MCF 10A (cell line): Measurements from ENCODE around the gene NKG7. TPM values are rescaled to one million over a fixed set of nuclear protein-coding genes. Genes with fewer than 3 reads are reported as not detected.

Experiments
- BruUV-seq: library from RNA; stranded (reverse); fragments of 400-500 nt; replicated peaks from 2 replicates; lab custom pipeline; 2021; lab: Mats Ljungman, UMichigan
- CTCF ChIA-PET: fragments of 300-600 bp; sonication (Branson Sonifier 250); formaldehyde crosslinking; extraction: SDS; loops from one replicate; lab custom pipeline; 2021; ENCODE audit warnings: antibody characterized with exemption, inconsistent platforms; lab: Yijun Ruan, JAX
- POLR2A ChIA-PET: fragments of 300-600, 350-650 bp; sonication (Branson Sonifier 250); formaldehyde crosslinking; extraction: SDS; loops from one replicate; lab custom pipeline; 2020; ENCODE audit warnings: antibody characterized with exemption, inconsistent platforms; lab: Yijun Ruan, JAX
- DNase-seq: peaks from one replicate; pipeline ENCODE4 v3.0.0-alpha.2; 2018; ENCODE audit not compliant: unreplicated experiment
- H3K27ac Mint-ChIP-seq: one replicate; pipeline ENCODE4 v1.8.0; 2022; ENCODE audit warnings: mild to moderate bottlenecking, low read depth, mixed read lengths; ENCODE audit not compliant: unreplicated experiment
- H3K27me3 Mint-ChIP-seq: one replicate; pipeline ENCODE4 v1.8.0; 2022; ENCODE audit warnings: mixed read lengths; ENCODE audit not compliant: insufficient read depth, unreplicated experiment
- H3K36me3 Mint-ChIP-seq: one replicate; pipeline ENCODE4 v1.8.0; 2022; ENCODE audit warnings: mild to moderate bottlenecking, moderate library complexity, mixed read lengths; ENCODE audit not compliant: insufficient read depth, unreplicated experiment
- H3K4me1 Mint-ChIP-seq: one replicate; pipeline ENCODE4 v1.8.0; 2022; ENCODE audit warnings: mixed read lengths; ENCODE audit not compliant: insufficient read depth, unreplicated experiment
- H3K4me3 Mint-ChIP-seq: one replicate; pipeline ENCODE4 v1.8.0; 2022; ENCODE audit warnings: mild to moderate bottlenecking, moderate library complexity, mixed read lengths; ENCODE audit not compliant: unreplicated experiment
- H3K9me3 Mint-ChIP-seq: one replicate; pipeline ENCODE4 v1.8.0; 2022; ENCODE audit warnings: mixed read lengths; ENCODE audit not compliant: unreplicated experiment
- intact Hi-C: fragments of 100-400 bp; cut with micrococcal nuclease; formaldehyde crosslinking; loops from 2 replicates; pipeline ENCODE4 v1.14.1; 2022
- total RNA-seq: library from RNA; stranded (reverse); gene quantifications from 2 replicates; pipeline ENCODE4 v1.2.3, GENCODE V29; 2022
- TF ChIP-seq, protein P1 (sequence below): fragments of 200-600 bp; IDR thresholded peaks from one replicate; pipeline ENCODE4 v1.8.0; 2022; ENCODE audit warnings: antibody characterized with exemption, mild to moderate bottlenecking; ENCODE audit not compliant: unreplicated experiment

Gene NKG7
- total RNA-seq, 1 experiment from 2014 or later = not detected

DNA sequence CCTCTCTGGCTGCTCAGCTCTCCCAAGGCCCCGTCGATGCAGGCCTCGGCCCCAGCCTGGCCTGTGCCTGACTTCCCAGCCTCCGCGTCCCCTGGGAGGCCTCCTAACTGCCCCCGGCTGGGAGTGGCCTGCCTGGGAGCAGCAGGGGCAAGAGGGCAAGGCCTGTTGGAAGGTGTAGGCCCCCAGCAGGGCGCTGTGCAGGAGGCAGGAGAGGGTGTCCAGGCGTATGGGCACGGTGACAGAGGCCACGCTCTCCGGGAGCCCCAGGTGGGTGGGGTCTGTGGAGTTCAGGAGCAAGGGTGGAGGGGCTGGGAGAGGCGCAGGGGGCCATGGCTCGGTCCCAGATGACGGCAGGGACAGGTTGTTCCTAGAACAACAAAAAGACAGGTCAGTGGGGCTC lies 16.7 kb upstream of the NKG7 start:
- Mint-ChIP-seq H3K9me3 (no peaks in the 10 kb centered on the region), H3K4me1 (no peaks in the 10 kb centered on the region), H3K27me3 (no peaks in the 10 kb centered on the region), H3K27ac (no peak overlapping the region), H3K36me3 (no peaks in the 10 kb centered on the region), H3K4me3 (no peak overlapping the region)
- intact Hi-C loops = no loop called here
- ChIA-PET CTCF (interaction anchor here (0.6 to 0.9 kb wide), 2 partner anchors 11 to 389 kb away, joined by 3 read pairs; no protein-coding TSS in a partner anchor), POLR2A (interaction anchor here (0.7 kb wide), 1 partner anchor 8 kb away, joined by 4 read pairs; no protein-coding TSS in a partner anchor)
- no TSS peak for BruUV-seq
- DNase-seq = no peak
- TF ChIP-seq, protein P1, sequence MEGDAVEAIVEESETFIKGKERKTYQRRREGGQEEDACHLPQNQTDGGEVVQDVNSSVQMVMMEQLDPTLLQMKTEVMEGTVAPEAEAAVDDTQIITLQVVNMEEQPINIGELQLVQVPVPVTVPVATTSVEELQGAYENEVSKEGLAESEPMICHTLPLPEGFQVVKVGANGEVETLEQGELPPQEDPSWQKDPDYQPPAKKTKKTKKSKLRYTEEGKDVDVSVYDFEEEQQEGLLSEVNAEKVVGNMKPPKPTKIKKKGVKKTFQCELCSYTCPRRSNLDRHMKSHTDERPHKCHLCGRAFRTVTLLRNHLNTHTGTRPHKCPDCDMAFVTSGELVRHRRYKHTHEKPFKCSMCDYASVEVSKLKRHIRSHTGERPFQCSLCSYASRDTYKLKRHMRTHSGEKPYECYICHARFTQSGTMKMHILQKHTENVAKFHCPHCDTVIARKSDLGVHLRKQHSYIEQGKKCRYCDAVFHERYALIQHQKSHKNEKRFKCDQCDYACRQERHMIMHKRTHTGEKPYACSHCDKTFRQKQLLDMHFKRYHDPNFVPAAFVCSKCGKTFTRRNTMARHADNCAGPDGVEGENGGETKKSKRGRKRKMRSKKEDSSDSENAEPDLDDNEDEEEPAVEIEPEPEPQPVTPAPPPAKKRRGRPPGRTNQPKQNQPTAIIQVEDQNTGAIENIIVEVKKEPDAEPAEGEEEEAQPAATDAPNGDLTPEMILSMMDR = no peak

DNA sequence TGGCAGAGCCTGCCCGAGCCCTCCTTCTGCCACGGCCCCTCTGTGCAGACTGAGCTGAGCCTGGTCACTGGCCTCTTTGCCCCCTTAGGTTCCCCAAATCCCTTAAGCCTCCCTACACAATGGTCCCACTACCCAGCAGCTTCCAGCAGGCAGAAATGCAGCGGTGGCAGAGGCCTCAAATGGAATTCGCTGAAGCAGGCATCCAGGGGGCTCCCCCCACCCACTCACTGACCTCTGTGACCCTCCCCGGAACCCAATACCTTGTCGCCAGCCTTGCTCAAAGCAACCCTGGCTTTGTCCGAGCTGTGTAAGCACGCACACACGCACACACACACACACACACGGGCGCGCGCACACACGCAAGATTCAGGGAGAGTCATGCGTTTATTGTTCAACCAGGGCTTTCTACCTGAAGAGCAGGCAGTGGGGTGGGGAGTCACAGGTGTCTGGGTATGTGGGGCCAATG lies 15.5 kb upstream of the NKG7 start, which contains the start of gene LIM2:
Gene LIM2 (minus strand): TSS at position 51 of the 466 bp plus-strand sequence. CDS start 531 bp downstream, outside the sequence.
- Mint-ChIP-seq H3K27me3 (no peaks in the 10 kb centered on the region), H3K27ac (no peak within 1 kb of the TSS), H3K9me3 (no peaks in the 10 kb centered on the region), H3K36me3 (no peaks in the 10 kb centered on the region), H3K4me1 (no peaks in the 10 kb centered on the region), H3K4me3 (no peak within 1 kb of the TSS)
- ChIA-PET POLR2A (no interaction called here), CTCF (interaction anchor here (0.6 to 0.9 kb wide), 2 partner anchors 13 to 329 kb away, joined by 3 to 4 read pairs; no protein-coding TSS in a partner anchor)
- BruUV-seq = no TSS peak
- TF ChIP-seq, protein P1 = no peak
- intact Hi-C loops = no loop called here
- DNase-seq = no peak

DNA sequence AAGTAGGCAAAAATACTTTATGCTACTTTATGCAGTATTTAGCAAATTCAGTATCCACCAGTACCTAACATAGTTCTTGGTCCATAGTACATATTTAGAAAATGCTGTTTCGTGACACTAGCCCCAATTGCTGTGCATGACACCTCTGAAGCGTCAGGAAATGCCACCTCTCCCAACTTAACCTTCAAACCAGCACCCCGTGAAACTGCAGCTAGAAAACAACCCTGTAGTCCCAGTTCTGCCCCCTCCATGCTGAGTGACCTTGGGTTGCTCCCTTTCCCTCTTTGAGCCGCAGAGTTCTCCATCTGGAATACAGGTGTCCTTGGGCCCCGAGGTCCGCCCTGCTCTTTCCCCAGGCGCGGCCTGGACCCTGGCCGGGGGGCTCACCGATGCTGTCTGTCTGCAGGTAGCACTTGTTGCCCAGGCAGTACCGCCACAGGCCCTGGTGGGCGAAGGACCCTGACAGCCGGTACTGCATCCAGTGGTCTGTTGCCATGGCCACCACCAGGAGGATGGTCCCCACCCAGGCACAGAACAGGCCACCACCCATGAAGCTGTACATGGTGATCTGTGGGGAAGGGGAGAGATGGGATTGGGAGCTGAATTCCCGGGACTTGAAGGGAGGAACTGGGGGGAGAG lies 14.5 kb upstream of the NKG7 start:
- DNase-seq = no peak
- no peaks in the 10 kb centered on the region for H3K27me3 Mint-ChIP-seq
- no peaks in the 10 kb centered on the region for H3K36me3 Mint-ChIP-seq
- H3K9me3 Mint-ChIP-seq = no peaks in the 10 kb centered on the region
- ChIA-PET POLR2A (no interaction called here), CTCF (no interaction called here)
- TF ChIP-seq, protein P1 = no peak
- no TSS peak for BruUV-seq
- no peak overlapping the region for H3K27ac Mint-ChIP-seq
- intact Hi-C loops = no loop called here
- no peaks in the 10 kb centered on the region for H3K4me1 Mint-ChIP-seq
- H3K4me3 Mint-ChIP-seq = no peak overlapping the region

DNA sequence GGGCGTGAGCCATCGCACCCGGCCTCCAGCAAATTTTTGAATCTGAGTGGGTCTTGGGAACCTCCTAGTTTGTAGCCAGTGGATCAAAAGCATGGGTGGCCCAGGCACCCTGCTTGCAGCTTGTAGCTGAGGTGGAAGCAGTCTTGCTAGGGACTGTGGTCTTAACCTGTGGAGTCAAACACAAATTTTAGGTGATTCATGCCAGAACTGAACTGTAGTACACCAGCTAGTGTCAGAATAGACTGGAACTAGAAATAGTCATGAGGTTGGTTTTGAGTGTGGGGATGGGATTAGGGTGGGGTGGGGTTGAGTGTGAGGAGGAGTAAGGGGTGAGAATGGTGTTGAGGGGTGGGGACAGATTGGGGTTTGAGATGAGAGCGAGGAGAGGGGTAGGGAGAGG lies 9.6 kb upstream of the NKG7 start:
- no peak overlapping the region for H3K27ac Mint-ChIP-seq
- H3K36me3 Mint-ChIP-seq = no peaks in the 10 kb centered on the region
- H3K9me3 Mint-ChIP-seq = no peaks in the 10 kb centered on the region
- no peak for DNase-seq
- H3K27me3 Mint-ChIP-seq = no peaks in the 10 kb centered on the region
- no peak overlapping the region for H3K4me3 Mint-ChIP-seq
- ChIA-PET POLR2A (no interaction called here), CTCF (interaction anchor here (0.6 to 0.9 kb wide), 3 partner anchors 9 to 16 kb away, joined by 3 read pairs; no protein-coding TSS in a partner anchor)
- no peaks in the 10 kb centered on the region for H3K4me1 Mint-ChIP-seq
- intact Hi-C loops = no loop called here
- BruUV-seq = no TSS peak
- TF ChIP-seq, protein P1 = no peak
